22Rv1 (cell line): ENCODE results near the gene RPL7A.

Experiments used
- H3K27ac ChIP-seq: fragments of 450-650 bp; 2 replicates; pipeline ENCODE4 v1.5.1; 2017
- CTCF ChIP-seq: fragments of 450-650 bp; IDR thresholded peaks from 2 replicates; pipeline ENCODE4 v1.5.1; 2017; ENCODE audit warnings: mild to moderate bottlenecking
- ZFX ChIP-seq: fragments of 450-650 bp; IDR thresholded peaks from 2 replicates; pipeline ENCODE4 v1.6.1; 2017; ENCODE audit warnings: antibody characterized with exemption, borderline replicate concordance

RPL7A gene

GRCh38 chr9:133344071-133344470 lies 3.9 kb upstream of the RPL7A start:
- TF ChIP-seq ZFX (no peak), CTCF (no peak)
- H3K27ac ChIP-seq, result no peak overlapping the region

- no peak overlapping the region for H3K27ac ChIP-seq
- TF ChIP-seq ZFX (no peak), CTCF (no peak)
These were observed 3.0 kb upstream of the RPL7A start for GRCh38 chr9:133344979-133345378.

- TF ChIP-seq ZFX (no peak), CTCF (no peak)
- no peak overlapping the region for H3K27ac ChIP-seq
These were observed 2.4 kb upstream of the RPL7A start for GRCh38 chr9:133345596-133345995.

- no peak for TF ChIP-seq CTCF
These were observed 1.8 kb upstream of the RPL7A start for GRCh38 chr9:133346021-133346785.

GRCh38 chr9:133347515-133347984 lies 468 bp upstream of the RPL7A start:
- TF ChIP-seq CTCF, result no peak
- no peak for TF ChIP-seq ZFX
- H3K27ac ChIP-seq, result peak overlapping the region; percentile 92

More at GRCh38 chr9:133346021-133346785, 1.8 kb upstream of the RPL7A start:
- H3K27ac ChIP-seq, result peak overlapping the region; percentile 92

GRCh38 chr9:133348718-133349573 lies 928 bp downstream of the RPL7A start:
- TF ChIP-seq CTCF (no peak), ZFX (no peak)

GRCh38 chr9:133349965-133350616 lies 2.1 kb downstream of the RPL7A start:
- no peak for TF ChIP-seq ZFX
- TF ChIP-seq CTCF, result no peak
- H3K27ac ChIP-seq, result peak overlapping the region; percentile 92

More at GRCh38 chr9:133348718-133349573, 928 bp downstream of the RPL7A start:
- H3K27ac ChIP-seq, result peak overlapping the region; percentile 92
